ENCODE results near the gene NIPSNAP3A. TPM values are rescaled to one million over a fixed set of nuclear protein-coding genes. Genes with fewer than 3 reads are reported as not detected.
A peak's percentile ranks its signal among the peaks of the same experiment; 100 is the strongest.

Gene NIPSNAP3A
- total and polyA plus RNA-seq, 2 experiments from 2014 or later: 55.3 to 66.2 TPM

GRCh38 chr9:104779946-104780535 is 32.6 kb downstream of the NIPSNAP3A start:
- no peaks in the 10 kb centered on the region for H3K27me3 ChIP-seq (replicated peaks; ENCODE audit: insufficient read depth)
- in situ Hi-C loops (cut with MboI): no loop called here

GRCh38 chr9:104780796-104781395 is 33.4 kb downstream of the NIPSNAP3A start:
- peak; percentile 74 for DNase-seq
- Histone ChIP-seq H3K9ac (no peak overlapping the region), H3K36me3 (ENCODE audit: low read depth) (no peaks in the 10 kb centered on the region), H3F3A (ENCODE audit: insufficient read depth) (peaks cover 18% of the 10 kb centered on the region; the same call in 1 of the 2 replicates), H3K9me2 (ENCODE audit: insufficient read depth) (no peaks in the 10 kb centered on the region), H3K27ac (no peak overlapping the region), H3K79me2 (ENCODE audit: insufficient read depth) (no peaks in the 10 kb centered on the region), H2AFZ (no peak overlapping the region), H4K20me1 (ENCODE audit: insufficient read depth) (no peaks in the 10 kb centered on the region), H3K4me2 (ENCODE audit: unreplicated experiment) (no peak overlapping the region), H3K27me3 (replicated peaks; ENCODE audit: insufficient read depth) (no peaks in the 10 kb centered on the region), H3K4me1 (ENCODE audit: insufficient read depth) (peaks cover 16% of the 10 kb centered on the region), H3K4me3 (no peak overlapping the region), H3K9me3 (ENCODE audit: low read depth) (no peaks in the 10 kb centered on the region)
- in situ Hi-C loops (cut with MboI): no loop called here
- TF ChIP-seq EZH2phosphoT487 (IDR thresholded peaks at IDR 0.05; ENCODE audit: insufficient read depth, low read depth) (no peak), EZH2 (IDR thresholded peaks at IDR 0.05; ENCODE audit: insufficient read depth, poor library complexity, severe bottlenecking) (no peak)
- 72 to 76% methylated on average over 1 of the region's 1 CpG for WGBS, 2 experiments (ENCODE audit: low coverage in 1 of 2, low lambda C conversion rate in 2 of 2, missing lambda C conversion rate in 2 of 2)

More at GRCh38 chr9:104779946-104780535, 32.6 kb downstream of the NIPSNAP3A start:
- no peaks in the 10 kb centered on the region for H4K20me1 ChIP-seq (ENCODE audit: insufficient read depth)
- no peak overlapping the region for H3K27ac ChIP-seq
- no peak overlapping the region for H3K9ac ChIP-seq
- H3F3A ChIP-seq (ENCODE audit: insufficient read depth): peaks cover 18% of the 10 kb centered on the region; the same call in 1 of the 2 replicates
- no peaks in the 10 kb centered on the region for H3K9me3 ChIP-seq (ENCODE audit: low read depth)
- 86 to 88% methylated on average over 9 of the region's 9 CpGs for WGBS, 2 experiments (ENCODE audit: low coverage in 1 of 2, low lambda C conversion rate in 2 of 2, missing lambda C conversion rate in 2 of 2)
- no peak overlapping the region for H3K4me2 ChIP-seq (ENCODE audit: unreplicated experiment)
- TF ChIP-seq EZH2 (IDR thresholded peaks at IDR 0.05; ENCODE audit: insufficient read depth, poor library complexity, severe bottlenecking) (no peak), EZH2phosphoT487 (IDR thresholded peaks at IDR 0.05; ENCODE audit: insufficient read depth, low read depth) (no peak)
- no peak for DNase-seq
- H3K36me3 ChIP-seq (ENCODE audit: low read depth): no peaks in the 10 kb centered on the region
- no peak overlapping the region for H2AFZ ChIP-seq
- peaks cover 16% of the 10 kb centered on the region for H3K4me1 ChIP-seq (ENCODE audit: insufficient read depth)
- no peak overlapping the region for H3K4me3 ChIP-seq
- no peaks in the 10 kb centered on the region for H3K9me2 ChIP-seq (ENCODE audit: insufficient read depth)
- no peaks in the 10 kb centered on the region for H3K79me2 ChIP-seq (ENCODE audit: insufficient read depth)

GRCh38 chr9:104783588-104783987 is 36.1 kb downstream of the NIPSNAP3A start:
- Histone ChIP-seq H2AFZ (no peak overlapping the region), H3K4me1 (ENCODE audit: insufficient read depth) (no peaks in the 10 kb centered on the region), H3K27ac (no peak overlapping the region), H4K20me1 (ENCODE audit: insufficient read depth) (no peaks in the 10 kb centered on the region), H3K79me2 (ENCODE audit: insufficient read depth) (no peaks in the 10 kb centered on the region), H3K9me3 (ENCODE audit: low read depth) (no peaks in the 10 kb centered on the region), H3K4me3 (no peak overlapping the region), H3K4me2 (ENCODE audit: unreplicated experiment) (no peak overlapping the region), H3F3A (ENCODE audit: insufficient read depth) (peaks cover 8% of the 10 kb centered on the region; the same call in 1 of the 2 replicates), H3K36me3 (ENCODE audit: low read depth) (no peaks in the 10 kb centered on the region; the same call in 1 of the 2 replicates), H3K27me3 (replicated peaks; ENCODE audit: insufficient read depth) (no peaks in the 10 kb centered on the region), H3K9me2 (ENCODE audit: insufficient read depth) (no peaks in the 10 kb centered on the region), H3K9ac (no peak overlapping the region)
- TF ChIP-seq EZH2 (IDR thresholded peaks at IDR 0.05; ENCODE audit: insufficient read depth, poor library complexity, severe bottlenecking) (no peak), EZH2phosphoT487 (IDR thresholded peaks at IDR 0.05; ENCODE audit: insufficient read depth, low read depth) (no peak)
- 82 to 83% methylated on average over 4 of the region's 4 CpGs for WGBS, 2 experiments (ENCODE audit: low coverage in 1 of 2, low lambda C conversion rate in 2 of 2, missing lambda C conversion rate in 2 of 2)
- peak; percentile 34 for DNase-seq
- in situ Hi-C loops (cut with MboI): no loop called here

- no peak overlapping the region for H3K4me3 ChIP-seq
- no peak overlapping the region for H3K9ac ChIP-seq
- in situ Hi-C loops (cut with MboI): no loop called here
- no peaks in the 10 kb centered on the region for H4K20me1 ChIP-seq (ENCODE audit: insufficient read depth)
- no peak overlapping the region for H2AFZ ChIP-seq
- H3K9me2 ChIP-seq (ENCODE audit: insufficient read depth): no peaks in the 10 kb centered on the region
- no peak overlapping the region for H3K4me2 ChIP-seq (ENCODE audit: unreplicated experiment)
- no peaks in the 10 kb centered on the region for H3K79me2 ChIP-seq (ENCODE audit: insufficient read depth)
- no peak overlapping the region for H3K27ac ChIP-seq
- 79 to 82% methylated on average over 2 of the region's 2 CpGs for WGBS, 2 experiments (ENCODE audit: low coverage in 1 of 2, low lambda C conversion rate in 2 of 2, missing lambda C conversion rate in 2 of 2)
- no peaks in the 10 kb centered on the region; the same call in 1 of the 2 replicates for H3K36me3 ChIP-seq (ENCODE audit: low read depth)
- H3K27me3 ChIP-seq (replicated peaks; ENCODE audit: insufficient read depth): no peaks in the 10 kb centered on the region
- no peaks in the 10 kb centered on the region for H3K4me1 ChIP-seq (ENCODE audit: insufficient read depth)
- no peak for DNase-seq
- peaks cover 8% of the 10 kb centered on the region; the same call in 1 of the 2 replicates for H3F3A ChIP-seq (ENCODE audit: insufficient read depth)
- TF ChIP-seq EZH2 (IDR thresholded peaks at IDR 0.05; ENCODE audit: insufficient read depth, poor library complexity, severe bottlenecking) (no peak), EZH2phosphoT487 (IDR thresholded peaks at IDR 0.05; ENCODE audit: insufficient read depth, low read depth) (no peak)
- H3K9me3 ChIP-seq (ENCODE audit: low read depth): no peaks in the 10 kb centered on the region
Measured at GRCh38 chr9:104784098-104784497, 36.6 kb downstream of the NIPSNAP3A start.

All from GM23248 (cell line).